Psoas muscle (tissue), 8 donors: ENCODE measurements around the gene DPP10. TPM values are rescaled to one million over a fixed set of nuclear protein-coding genes. Genes with fewer than 3 reads are reported as not detected.

Experiments
- ATAC-seq, 4 donors: fragments of 200-7000 bp; cut with Tn5 transposase; one replicate each; pipeline ENCODE4 v1.9.1; 2020; ENCODE audit warnings: moderate library complexity in 3 of 4, mild to moderate bottlenecking in 2 of 4
- DNase-seq, 2 donors: peaks; one replicate each; pipeline ENCODE4 v3.0.0-alpha.2; 2020
- H3K27ac ChIP-seq: fragments of 200-600 bp; one replicate; pipeline ENCODE4 v1.8.0; 2022
- H3K27me3 ChIP-seq, 3 donors: fragments of 200-600 bp in 1 of 3; one replicate each; pipeline versions ENCODE4 v1.6.1 to v1.8.0; 2013 to 2022; ENCODE audit warnings: low read length in 2 of 3, mild to moderate bottlenecking in 2 of 3, moderate library complexity in 1 of 3; ENCODE audit not compliant: insufficient read depth in 3 of 3
- H3K36me3 ChIP-seq, 2 donors: fragments of 200-600 bp in 1 of 2; one replicate each; pipeline versions ENCODE4 v1.6.1 to v1.8.0; 2013 to 2022; ENCODE audit warnings: low read depth in 1 of 2, mild to moderate bottlenecking in 1 of 2, moderate library complexity in 1 of 2; ENCODE audit not compliant: insufficient read depth in 1 of 2
- H3K4me1 ChIP-seq: fragments of 200-600 bp; one replicate; pipeline ENCODE4 v1.8.0; 2022
- H3K4me3 ChIP-seq: fragments of 200-600 bp; one replicate; pipeline ENCODE4 v1.8.0; 2022; ENCODE audit warnings: mild to moderate bottlenecking
- H3K9me3 ChIP-seq: fragments of 200-600 bp; one replicate; pipeline ENCODE4 v1.8.0; 2022
- CTCF ChIP-seq: fragments of 200-600 bp; IDR thresholded peaks from one replicate; pipeline ENCODE4 v1.8.0; 2022; ENCODE audit warnings: antibody characterized with exemption
- WGBS, 3 donors: extraction: QIAGEN DNeasy Blood & Tissue Kit; methylation state at CpG; one replicate each; pipeline versions ENCODE4 v1.1.6 to v1.1.7; 2013; 5-methylcytosine and 5-hydroxymethylcytosine counted together
- intact Hi-C, 2 donors: fragments of 100-400 bp; cut with DNase I; formaldehyde crosslinking; loops; one replicate each; pipeline versions ENCODE4 v1.11.0 to v1.14.2; 2022
- polyA plus RNA-seq, 3 donors: library from polyadenylated mRNA; stranded (reverse); fragments of 200-250 nt; gene quantifications; one replicate each; pipeline ENCODE4 v1.2.3, GENCODE V29; 2013
- total RNA-seq, 4 donors: library from RNA; stranded (reverse); fragmentation: NEBNext Ultra II Directional in 2 of 4; extraction: Animal tissue kit (Norgen Biotek cat#: 25700) in 2 of 4; gene quantifications; one replicate each; pipeline versions ENCODE4 v1.2.1 to v1.2.4, GENCODE V29; 2021 to 2023
- donor health status: healthy with polysubstance abuse.
- donor health status: DM: no; HTN: no; CAD: no; lungs with moderate emphysema.
- donor health status: Bipolar disorder and iron deficiency.
- donor health status: healthy.
- donor health status: DM: yes; HTN: yes; CAD: no.
- donor health status: DM: no; HTN: no; CAD: no.
- donor health status: DM: no; HTN: no; CAD: no.
- donor health status: DM: yes; HTN: yes; CAD: no.

Gene DPP10
- total and polyA plus RNA-seq, 7 donors, result 0.01 to 0.11 TPM; not detected in 5

DNA sequence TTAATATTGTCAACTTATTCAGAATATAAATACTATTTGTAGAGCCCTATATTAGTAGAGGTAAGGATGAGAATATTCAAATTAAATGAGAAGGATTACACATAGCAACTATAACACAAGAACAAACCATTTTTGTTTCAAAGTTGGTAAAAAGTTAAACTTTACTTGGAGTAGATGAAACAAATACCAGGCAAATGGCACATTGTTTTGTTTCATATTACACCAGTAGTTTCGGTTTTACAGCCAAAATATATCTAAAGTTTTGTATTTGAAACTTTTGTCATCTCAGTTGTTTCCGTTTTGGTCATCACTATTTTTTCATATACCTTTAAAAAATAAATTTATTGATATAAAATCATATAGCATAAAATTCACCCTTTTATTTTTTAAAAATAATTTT is 1039.4 kb downstream of the DPP10 start:
- Histone ChIP-seq H3K4me1 (no peaks in the 10 kb centered on the region), H3K4me3 (no peak overlapping the region), H3K27ac (no peak overlapping the region), H3K27me3 (no peaks in the 10 kb centered on the region), H3K36me3 (no peaks in the 10 kb centered on the region), H3K9me3 (no peaks in the 10 kb centered on the region)
- intact Hi-C loops, result no loop called here
- TF ChIP-seq CTCF, result no peak
- DNase-seq, result no peak
- no peak for ATAC-seq
- WGBS, 3 donors, result 67 to 72% (median 70%) methylated on average over 2 of the region's 2 CpGs

DNA sequence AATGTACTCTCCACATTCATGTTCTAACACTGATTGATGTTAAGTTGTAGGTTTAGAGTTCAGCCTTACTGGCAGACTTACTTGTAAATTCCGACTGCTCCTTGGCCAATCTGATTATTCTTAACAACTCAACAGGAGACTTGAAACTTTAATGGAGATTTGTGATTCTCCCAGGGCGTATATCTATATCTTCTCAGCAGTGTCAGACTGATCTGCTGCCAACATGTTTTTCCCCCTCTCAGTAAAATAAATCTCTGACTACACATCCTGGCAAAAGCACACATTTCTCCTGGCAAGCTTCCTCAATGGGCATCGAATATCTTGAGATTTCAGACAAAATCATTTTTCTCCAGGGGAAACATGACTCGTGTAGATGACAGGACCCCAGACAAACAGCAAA is 1041.2 kb downstream of the DPP10 start:
- ATAC-seq (no peak), DNase-seq (no peak)
- Histone ChIP-seq H3K36me3 (no peaks in the 10 kb centered on the region), H3K4me1 (no peaks in the 10 kb centered on the region), H3K4me3 (no peak overlapping the region), H3K9me3 (no peaks in the 10 kb centered on the region), H3K27ac (no peak overlapping the region), H3K27me3 (no peaks in the 10 kb centered on the region)
- TF ChIP-seq CTCF, result no peak
- intact Hi-C loops, result no loop called here
- 42 to 48% (median 43%) methylated on average over 4 of the region's 4 CpGs for WGBS, 3 donors

DNA sequence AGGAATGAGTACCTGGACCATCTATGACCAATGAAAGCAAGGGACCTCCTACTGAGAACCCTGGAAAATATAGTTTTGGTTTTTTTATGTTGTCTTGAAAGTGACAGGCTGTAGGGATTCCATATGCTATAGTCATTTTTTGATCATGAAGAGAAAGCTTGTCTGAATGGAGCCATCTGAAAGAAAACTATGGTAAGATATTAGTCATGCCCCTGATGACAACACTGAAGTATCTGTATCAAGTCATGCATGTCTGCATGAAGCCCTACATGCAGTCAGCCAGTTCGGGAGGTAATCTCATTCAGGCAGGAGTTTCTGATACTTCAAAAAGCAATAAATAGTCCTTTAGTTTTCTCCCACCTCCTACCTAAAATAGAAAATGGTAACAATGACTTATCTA is 1042.0 kb downstream of the DPP10 start:
- DNase-seq (no peak), ATAC-seq (no peak)
- Histone ChIP-seq H3K9me3 (no peaks in the 10 kb centered on the region), H3K36me3 (no peaks in the 10 kb centered on the region), H3K4me1 (no peaks in the 10 kb centered on the region), H3K4me3 (no peak overlapping the region), H3K27me3 (no peaks in the 10 kb centered on the region), H3K27ac (no peak overlapping the region)
- intact Hi-C loops, result no loop called here
- no peak for TF ChIP-seq CTCF
- 56 to 61% (median 57%) methylated on average over 1 of the region's 1 CpG for WGBS, 3 donors

DNA sequence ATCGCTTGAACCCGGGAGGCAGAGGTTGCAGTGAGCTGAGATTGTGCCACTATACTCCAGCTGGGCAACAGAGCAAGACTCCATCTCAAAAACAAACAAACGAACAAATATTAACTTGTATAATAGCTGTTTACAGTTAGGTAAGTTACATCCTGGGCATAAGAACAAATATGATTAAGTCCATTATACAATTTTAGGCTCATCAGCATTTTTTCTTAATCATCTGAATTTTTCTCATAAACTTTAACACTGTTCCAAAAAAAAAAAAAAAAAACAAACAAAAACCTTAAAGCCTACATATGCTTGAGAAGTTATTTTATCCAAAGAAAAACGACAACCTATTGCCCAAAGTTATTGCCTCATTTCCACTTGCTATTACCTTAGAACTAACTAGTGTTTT is 1042.5 kb downstream of the DPP10 start:
- ATAC-seq (no peak), DNase-seq (no peak)
- H3K27me3 ChIP-seq, result no peaks in the 10 kb centered on the region
- H3K4me3 ChIP-seq, result no peak overlapping the region
- H3K27ac ChIP-seq, result no peak overlapping the region
- WGBS, 3 donors, result 69 to 83% (median 77%) methylated on average over 4 of the region's 4 CpGs
- intact Hi-C loops, result no loop called here
- no peaks in the 10 kb centered on the region for H3K36me3 ChIP-seq
- no peaks in the 10 kb centered on the region for H3K9me3 ChIP-seq
- H3K4me1 ChIP-seq, result no peaks in the 10 kb centered on the region
- no peak for TF ChIP-seq CTCF

DNA sequence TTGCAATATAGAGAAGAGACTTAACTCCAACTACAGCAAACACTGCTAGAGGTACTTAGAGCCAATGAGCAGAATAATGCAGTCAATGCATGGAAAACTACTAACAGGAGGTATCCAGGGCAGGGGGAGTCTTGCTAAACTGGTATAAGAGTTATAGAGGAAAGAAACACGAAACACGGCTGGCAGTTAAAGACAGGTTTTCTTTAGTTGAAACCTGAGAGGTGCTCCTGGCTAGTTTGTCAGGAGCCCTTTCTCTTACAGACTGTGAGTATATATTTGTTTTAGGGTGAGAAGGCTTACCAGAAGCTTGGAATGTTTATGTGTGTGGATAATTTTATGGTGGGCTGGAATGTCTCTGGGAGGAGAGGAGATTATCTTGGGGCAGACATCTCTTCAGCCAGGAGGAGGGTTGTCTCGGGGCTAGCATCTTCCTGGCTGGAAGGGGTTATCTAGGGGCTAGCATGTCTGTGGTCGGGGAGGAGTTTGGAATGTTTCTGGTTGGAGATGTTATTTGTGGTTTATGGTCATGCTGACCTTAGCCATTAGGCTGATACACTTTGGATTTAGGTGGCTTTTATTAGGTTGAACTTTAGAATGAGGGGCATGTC is 1048.8 kb downstream of the DPP10 start:
- DNase-seq, result no peak
- TF ChIP-seq CTCF, result no peak
- Histone ChIP-seq H3K27ac (no peak overlapping the region), H3K27me3 (no peaks in the 10 kb centered on the region), H3K4me3 (no peak overlapping the region), H3K9me3 (no peaks in the 10 kb centered on the region), H3K4me1 (no peaks in the 10 kb centered on the region), H3K36me3 (no peaks in the 10 kb centered on the region)
- no peak for ATAC-seq
- intact Hi-C loops, result no loop called here
- 5 to 14% (median 13%) methylated on average over 4 of the region's 4 CpGs for WGBS, 3 donors
